ENCODE measurements around the gene SOSTDC1.
A peak's percentile ranks its signal among the peaks of the same experiment; 100 is the strongest.

SOSTDC1 gene

DNA sequence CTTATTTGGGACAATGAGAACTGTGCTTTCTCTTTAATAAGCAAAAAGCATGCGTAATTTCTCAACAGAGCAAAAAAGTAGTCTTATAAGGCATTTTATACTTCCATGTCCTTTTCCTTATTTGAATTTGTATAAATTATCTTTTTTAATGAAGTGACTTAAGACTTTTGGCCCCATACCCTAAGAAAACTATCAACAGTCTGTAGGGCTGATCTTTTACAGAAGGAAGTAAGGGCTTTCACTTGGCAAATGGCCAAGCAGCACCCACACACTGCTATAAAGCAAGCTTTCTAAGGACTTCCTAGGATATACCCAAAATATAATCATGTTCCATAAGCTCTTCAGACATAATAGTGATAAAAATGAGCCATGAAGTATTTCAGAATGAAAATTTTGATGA lies 47.6 kb downstream of the SOSTDC1 start:
- TF ChIP-seq MYC (IDR thresholded peaks at IDR 0.05; ENCODE audit: low read depth, low read length) (no peak), POLR2A (IDR thresholded peaks at IDR 0.05; ENCODE audit: extremely low read depth, insufficient read length) (no peak), MAX (IDR thresholded peaks at IDR 0.05; ENCODE audit: low read depth, low read length) (no peak)
- TF ChIP-seq, protein P1, sequence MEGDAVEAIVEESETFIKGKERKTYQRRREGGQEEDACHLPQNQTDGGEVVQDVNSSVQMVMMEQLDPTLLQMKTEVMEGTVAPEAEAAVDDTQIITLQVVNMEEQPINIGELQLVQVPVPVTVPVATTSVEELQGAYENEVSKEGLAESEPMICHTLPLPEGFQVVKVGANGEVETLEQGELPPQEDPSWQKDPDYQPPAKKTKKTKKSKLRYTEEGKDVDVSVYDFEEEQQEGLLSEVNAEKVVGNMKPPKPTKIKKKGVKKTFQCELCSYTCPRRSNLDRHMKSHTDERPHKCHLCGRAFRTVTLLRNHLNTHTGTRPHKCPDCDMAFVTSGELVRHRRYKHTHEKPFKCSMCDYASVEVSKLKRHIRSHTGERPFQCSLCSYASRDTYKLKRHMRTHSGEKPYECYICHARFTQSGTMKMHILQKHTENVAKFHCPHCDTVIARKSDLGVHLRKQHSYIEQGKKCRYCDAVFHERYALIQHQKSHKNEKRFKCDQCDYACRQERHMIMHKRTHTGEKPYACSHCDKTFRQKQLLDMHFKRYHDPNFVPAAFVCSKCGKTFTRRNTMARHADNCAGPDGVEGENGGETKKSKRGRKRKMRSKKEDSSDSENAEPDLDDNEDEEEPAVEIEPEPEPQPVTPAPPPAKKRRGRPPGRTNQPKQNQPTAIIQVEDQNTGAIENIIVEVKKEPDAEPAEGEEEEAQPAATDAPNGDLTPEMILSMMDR (IDR thresholded peaks at IDR 0.05; ENCODE audit: low read depth, low read length) = no peak
- peak; percentile 54 for DNase-seq (ENCODE audit: low read depth)
- no peak overlapping the region for H3K4me3 ChIP-seq (ENCODE audit: low read depth, low read length)

DNA sequence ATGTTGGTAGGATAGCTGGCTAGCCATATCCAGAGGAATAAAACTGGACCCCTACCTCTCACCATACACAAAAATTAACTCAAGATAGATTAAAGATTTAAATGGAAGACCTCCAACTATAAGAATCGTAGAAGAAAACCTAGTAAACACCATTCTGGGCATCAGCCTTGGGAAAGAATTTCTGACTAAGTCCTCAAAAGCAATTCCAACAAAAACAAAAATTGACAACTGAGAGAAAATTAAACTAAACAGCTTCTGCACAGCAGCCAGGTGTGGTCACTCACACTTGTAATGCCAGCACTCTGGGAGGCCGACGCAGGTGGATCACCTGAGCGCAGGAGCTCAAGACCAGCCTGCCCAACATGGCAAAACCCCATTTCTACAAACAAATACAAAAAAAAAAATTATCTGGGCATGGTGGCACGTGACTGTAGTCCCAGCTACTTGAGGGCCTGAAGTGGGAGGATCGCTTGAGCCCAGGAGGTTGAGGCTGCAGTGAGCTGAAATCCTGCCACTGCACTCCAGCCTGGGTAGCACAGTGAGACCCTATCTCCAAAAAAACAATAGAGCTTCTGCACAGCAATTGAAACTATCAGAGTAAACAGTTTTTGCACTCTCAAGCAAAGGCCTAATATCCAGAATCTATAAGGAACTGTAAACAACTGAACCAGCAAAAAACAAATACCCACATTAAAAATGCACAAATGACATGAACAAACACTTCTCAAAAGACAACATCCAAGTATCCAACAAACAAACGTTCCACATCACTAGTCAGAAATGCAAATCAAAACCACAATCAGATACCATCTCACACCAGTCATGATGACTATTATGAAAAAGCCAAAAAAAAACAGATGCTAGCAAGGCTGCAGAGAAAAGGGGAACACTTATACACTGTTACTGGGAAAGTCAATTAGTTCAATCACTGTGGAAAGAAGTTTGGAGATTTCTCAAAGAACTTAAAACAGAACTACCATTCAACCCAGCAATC lies 49.0 kb downstream of the SOSTDC1 start:
- no peak overlapping the region for H3K4me3 ChIP-seq (ENCODE audit: low read depth, low read length)
- no peak for DNase-seq (ENCODE audit: low read depth)
- TF ChIP-seq MYC (IDR thresholded peaks at IDR 0.05; ENCODE audit: low read depth, low read length) (no peak), MAX (IDR thresholded peaks at IDR 0.05; ENCODE audit: low read depth, low read length) (no peak), POLR2A (IDR thresholded peaks at IDR 0.05; ENCODE audit: extremely low read depth, insufficient read length) (no peak)
- TF ChIP-seq, protein P1 (IDR thresholded peaks at IDR 0.05; ENCODE audit: low read depth, low read length) = no peak

GRCh38 chr7:16412274-16413254 lies 53.0 kb downstream of the SOSTDC1 start:
- no peak overlapping the region for H3K4me3 ChIP-seq (ENCODE audit: low read depth, low read length)
- DNase-seq (ENCODE audit: low read depth) = no peak
- TF ChIP-seq, protein P1 (IDR thresholded peaks at IDR 0.05; ENCODE audit: low read depth, low read length) = no peak
- TF ChIP-seq POLR2A (IDR thresholded peaks at IDR 0.05; ENCODE audit: extremely low read depth, insufficient read length) (no peak), MYC (IDR thresholded peaks at IDR 0.05; ENCODE audit: low read depth, low read length) (no peak), MAX (IDR thresholded peaks at IDR 0.05; ENCODE audit: low read depth, low read length) (no peak)

All from NB4 (cell line).